Activated CD8-positive, alpha-beta memory T cell treated with anti-CD3 and anti-CD28 coated beads, Interleukin-2, amount 50 U/mL, for 48 hours (primary cell): ENCODE results near the gene MRNIP.

ENCODE experiments used
- DNase-seq: peaks from one replicate; pipeline ENCODE4 v3.0.0-alpha.2; 2020

The MRNIP gene

DNA sequence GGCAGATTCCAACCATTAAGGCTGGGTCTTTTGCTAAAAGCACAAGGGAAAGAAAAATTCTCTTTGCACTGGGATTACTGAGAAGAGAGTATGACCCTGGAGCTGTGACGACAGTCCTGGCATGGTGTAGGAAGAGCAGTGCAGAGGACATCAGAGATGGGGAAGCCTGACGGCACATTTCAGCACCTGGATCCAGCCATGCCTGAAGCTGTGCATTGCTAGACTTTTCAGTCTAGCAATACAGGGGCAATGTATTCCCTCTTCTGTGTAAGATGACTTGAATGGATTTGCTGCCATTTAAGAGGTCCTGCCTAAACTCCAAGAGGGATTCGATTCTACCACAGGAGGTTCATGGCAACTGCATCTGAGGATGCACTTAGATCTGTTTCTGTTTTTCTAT is 12.3 kb upstream of the MRNIP start:
- no peak for DNase-seq

GRCh38 chr5:179870403-179870903 is 11.8 kb upstream of the MRNIP start:
- no peak for DNase-seq

- DNase-seq = no peak
These were observed 11.2 kb upstream of the MRNIP start for GRCh38 chr5:179869641-179870402.

- DNase-seq = no peak
These were observed 10.5 kb upstream of the MRNIP start for GRCh38 chr5:179869101-179869500.

GRCh38 chr5:179868541-179868940 is 9.9 kb upstream of the MRNIP start:
- DNase-seq = no peak

- DNase-seq = no peak
These were observed 8.9 kb upstream of the MRNIP start for GRCh38 chr5:179867476-179867875.

DNA sequence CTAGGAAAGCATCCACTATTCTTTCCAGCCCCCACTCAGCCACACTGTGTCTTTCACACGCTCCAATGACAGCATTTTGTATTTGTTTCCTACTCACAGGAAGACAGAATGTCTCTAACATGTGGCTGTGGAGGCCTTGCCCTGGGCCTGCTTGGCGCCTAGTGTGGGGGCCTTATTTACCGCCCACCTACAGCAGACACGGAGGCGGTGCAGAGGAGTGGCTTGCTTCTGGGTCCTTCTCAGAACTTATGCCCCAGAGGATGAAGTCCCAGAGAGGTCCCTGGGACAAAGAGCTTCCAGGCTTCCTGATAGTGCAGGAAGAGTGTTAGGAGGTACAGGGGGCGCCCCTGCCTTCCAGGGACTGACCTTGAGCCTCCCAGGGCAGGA is 8.5 kb upstream of the MRNIP start:
- no peak for DNase-seq

DNA sequence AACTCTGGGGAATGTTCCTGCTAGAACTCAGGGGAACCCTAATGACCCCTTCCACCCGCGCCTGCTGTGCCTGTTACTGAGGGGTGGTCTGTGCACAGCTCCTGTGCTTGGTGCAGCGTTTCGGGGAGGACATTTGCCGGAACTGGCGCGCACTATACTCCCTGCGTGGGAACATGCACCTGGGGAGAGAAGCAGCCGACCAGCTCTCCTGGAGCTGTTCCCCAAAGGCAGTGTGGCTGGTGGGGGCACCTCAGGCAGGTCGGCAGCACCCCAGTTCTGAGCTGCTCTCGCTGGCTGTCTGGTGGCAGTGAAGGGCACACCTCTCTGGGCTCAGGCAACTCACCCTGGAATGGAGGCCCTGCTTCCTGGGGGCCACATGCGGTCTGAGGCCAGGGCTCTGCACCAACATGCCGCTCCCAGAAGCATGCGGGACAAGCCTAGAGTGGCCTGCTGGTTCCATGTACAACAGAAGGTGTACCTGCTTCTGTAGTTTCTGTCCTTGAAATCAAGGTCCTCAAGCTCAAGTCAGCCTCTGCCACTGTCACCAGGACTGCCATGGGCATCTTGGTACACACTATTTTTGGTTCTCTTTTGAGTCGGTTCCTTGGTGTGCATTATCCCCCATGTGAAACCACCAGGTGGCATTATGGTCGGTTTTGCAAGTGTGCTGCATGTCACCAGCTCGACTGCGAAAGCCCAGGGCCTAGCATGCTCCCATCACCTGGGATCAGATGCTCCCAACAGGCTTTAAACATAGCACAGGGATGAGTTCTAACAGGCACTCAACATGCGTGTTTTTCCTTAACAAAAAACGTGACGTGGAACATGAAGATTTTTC is 7.8 kb upstream of the MRNIP start:
- no peak for DNase-seq

DNA sequence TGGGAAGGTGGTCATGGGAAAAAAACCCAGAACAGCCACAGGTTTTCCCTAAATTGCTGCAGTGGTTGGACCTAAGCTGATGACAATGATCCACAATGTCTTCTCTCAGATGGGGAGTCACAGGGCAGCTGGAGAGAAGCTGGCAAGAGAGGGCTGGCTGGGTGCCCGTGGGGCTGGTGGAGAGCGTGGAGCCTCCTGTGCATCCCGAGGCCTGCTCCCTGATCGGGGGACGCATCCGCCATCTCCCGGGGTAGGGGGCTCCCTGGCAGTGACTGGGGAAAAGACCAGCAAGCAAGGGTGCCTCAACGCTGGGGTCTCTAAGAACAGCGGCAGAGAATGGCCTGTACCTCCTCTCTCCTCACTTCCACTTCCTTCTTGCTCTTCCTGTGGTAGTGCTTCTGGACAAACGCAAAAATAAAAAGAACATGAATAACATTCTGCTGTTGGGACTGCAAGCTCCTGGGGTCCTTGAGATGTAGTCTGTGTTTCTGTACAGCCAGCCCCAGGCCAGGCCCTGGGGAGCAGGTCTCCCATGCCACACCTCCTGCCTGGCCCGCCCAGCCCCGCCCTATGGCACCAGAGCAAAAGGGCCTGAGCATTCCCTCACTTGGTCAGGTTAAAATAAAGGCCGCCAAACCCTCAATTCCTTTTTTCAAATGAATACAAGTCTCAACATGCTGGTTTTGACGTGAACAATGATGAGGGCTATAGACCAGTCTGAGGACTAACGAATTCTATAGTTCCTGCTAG is 7.0 kb upstream of the MRNIP start:
- DNase-seq = no peak

- DNase-seq = no peak
These were observed 6.1 kb upstream of the MRNIP start for GRCh38 chr5:179864686-179865085.

GRCh38 chr5:179863449-179864085 is 5.0 kb upstream of the MRNIP start:
- DNase-seq = no peak

DNA sequence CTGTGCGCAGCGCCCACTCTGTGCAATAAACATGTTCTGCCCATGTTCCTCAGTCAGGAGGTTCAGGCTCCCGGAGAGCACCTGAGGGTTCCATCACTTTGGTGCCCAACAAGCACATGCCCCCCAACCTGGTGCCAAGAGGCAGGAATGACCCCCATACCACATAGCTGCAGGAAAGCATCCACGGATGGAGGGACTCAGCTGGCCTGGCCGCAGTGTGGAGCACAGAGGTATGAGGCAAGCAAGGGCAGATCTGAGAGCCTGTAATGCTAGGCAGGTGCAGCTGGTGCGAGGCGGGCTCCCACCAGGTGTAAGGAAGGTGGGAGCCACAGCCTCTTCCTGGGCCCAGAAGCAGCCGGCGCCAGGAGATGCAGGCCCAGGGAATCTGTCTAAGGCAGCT is 4.3 kb upstream of the MRNIP start:
- DNase-seq = no peak

DNA sequence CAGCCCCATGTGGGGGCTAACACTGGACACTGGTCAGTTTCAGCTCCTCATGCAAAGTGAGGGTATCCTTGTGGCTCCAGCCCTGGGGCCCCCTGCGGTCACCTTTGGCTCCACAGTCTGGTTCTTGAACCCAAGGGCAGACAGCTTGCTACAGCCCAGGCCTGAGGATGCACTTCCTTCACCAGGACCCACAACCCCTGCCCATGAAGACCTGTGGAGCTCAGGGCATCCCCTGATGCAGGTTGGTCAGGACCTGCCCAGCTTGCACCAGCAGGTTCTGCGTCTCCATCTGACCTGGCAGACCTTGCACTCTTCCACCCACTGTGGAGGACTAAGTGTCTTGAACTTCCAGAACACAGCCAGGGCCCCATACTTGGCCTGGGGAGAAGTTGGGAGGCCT is 3.7 kb upstream of the MRNIP start:
- no peak for DNase-seq

DNA sequence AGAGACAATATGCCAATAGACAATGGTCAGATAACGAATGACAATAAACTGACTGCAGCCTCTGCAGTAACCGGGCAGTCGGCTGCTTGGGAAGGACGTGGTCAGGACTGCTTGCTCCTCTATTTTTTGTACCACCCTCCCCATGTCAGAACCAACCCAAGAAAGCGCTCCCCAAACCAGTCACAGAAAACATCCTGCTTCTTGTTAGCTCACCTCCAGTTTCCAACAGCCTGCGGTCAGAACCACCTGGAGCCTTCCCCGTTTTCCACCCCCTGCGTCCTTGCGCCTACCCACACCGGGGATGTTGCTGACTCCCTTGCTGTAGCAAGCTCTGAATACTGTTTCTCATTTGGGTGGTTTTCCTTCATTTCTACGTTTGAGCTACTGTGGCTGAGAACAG is 1.7 kb upstream of the MRNIP start:
- DNase-seq = no peak

DNA sequence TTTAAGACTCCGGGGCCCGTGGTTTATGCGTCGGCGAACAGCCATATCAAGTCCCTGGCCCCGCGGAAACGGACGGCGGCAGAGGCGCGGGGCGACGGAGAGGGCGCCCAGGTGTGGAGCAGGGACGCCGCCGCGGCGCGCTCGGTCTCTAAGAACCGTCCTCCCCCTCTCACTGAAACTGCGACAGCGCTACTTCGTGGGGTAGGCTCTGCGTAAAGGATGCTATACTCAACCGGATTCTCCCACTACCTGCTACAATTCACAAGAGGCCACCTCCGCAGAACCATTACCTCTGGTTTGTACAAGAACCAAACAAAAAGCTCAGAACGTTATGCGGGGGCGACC is 404 bp downstream of the MRNIP start:
- DNase-seq = peak; percentile 80

- no peak for DNase-seq
These were observed 4.3 kb downstream of the MRNIP start for GRCh38 chr5:179854356-179854755.

DNA sequence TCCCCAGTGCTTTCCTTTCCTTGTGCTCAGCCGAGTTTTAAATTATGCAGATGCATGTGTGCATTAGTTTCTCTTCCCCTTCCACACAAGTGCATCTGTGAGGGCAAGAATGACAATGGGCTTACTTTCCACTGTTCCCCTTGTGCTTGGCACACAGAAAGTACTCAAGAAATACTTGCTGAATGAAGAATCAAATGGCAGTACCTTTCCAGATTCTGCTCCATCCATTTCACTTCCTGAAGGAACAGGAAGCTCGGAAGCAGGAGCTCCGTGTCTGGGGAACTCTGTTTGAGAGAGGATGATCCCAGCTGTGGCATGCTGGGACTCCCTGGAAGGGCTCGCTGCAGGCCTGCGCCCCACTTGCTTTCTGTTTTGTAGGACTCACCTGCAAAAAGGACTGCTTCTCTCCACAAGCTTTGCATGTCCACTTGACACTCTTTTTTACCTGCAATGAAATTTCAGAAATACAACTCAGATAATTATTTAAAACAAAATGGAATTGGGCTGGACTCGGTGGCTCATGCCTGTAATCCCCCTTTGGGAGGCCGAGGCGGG is 5.5 kb downstream of the MRNIP start:
- no peak for DNase-seq

- DNase-seq = no peak
These were observed 17.0 kb downstream of the MRNIP start for GRCh38 chr5:179841621-179842020.

DNA sequence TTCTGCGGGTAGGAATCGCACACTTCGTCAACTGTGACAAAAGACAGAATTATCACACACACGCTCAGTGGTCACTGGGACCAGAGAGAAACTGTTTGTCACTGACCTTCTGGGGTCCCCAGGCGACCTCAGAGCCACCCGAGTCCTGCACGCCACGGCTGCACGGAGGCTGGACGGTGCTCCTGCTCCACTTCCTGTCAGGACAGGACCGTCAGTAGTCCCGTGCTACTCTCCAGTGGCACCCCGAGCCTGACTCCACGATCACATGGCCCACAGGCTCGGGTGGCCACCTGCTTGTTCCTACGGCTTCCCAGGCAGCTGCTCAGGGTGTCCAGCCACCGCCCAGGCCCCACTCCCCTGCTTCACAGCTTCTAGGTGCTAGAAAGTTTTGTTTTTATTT is 17.9 kb downstream of the MRNIP start:
- DNase-seq = no peak

GRCh38 chr5:179840321-179840720 is 18.3 kb downstream of the MRNIP start:
- DNase-seq = no peak

DNA sequence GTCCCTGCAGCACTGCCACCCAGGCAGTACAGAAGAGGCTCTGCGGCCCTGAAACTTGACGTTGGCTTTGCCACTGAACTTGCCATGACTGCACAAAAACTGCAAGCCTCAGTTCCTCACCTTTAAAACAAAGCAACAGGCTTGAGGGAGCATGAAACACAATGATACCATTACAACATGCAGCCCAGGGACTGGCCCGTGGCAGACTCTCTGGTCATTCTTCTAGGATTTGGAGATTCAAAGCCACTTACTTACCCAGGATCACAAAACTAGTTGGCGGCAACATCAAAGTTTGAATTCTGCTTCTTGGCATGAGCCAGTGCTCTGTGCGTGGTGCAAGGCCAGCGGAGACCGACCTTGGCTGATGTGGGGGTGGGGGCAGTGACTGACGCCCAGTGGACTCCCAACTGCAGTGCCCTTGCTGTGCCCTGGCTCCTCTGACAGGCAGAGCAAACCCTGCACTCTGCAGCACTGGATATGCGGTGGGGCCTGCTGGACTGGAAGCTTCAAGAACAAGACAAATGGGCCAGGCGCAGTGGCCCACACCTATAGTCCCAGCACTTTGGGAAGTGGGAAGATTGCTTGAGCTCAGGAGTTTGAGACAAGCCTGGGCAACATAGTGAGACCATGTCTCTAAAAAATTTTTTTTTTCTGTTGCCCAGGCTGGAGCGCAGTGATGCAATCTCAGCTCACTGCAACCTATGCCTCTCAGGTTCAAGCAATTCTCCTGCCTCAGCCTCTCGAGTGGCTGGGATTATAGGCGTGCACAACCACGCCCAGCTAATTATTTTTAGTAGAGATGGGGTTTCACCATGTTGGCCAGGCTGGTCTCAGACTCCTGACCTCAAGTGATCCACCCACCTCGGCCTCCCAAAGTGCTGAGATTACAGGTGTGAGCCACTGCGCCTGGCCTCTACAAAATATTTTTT is 19.0 kb downstream of the MRNIP start:
- DNase-seq = no peak
